ENCODE results near the gene CNTNAP4. TPM values are rescaled to one million over a fixed set of nuclear protein-coding genes. Genes with fewer than 3 reads are reported as not detected.

Gene CNTNAP4
- total and polyA plus RNA-seq, 2 of the 8 experiments (the other 6 are each of a cell fraction or from before 2014, with no cell fraction given) = not detected

DNA sequence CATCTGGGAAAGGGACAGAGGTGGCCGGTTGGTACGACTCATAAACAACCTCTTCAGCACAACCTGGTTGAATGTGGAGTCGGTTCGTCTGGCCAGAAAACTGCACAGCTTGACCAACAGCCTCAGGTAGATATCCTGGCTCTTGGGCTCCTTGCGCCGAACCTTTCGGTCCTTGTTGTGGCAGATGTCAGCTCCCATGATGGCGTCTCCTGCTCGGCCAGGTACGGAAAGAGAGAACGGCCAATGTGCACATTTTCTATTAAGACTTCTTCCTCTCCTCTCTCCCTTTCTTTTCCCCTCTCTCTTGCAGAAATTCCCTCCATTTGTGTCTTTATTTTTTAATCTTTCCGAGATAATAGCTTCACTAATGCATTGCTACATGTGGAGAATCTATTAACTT is 41.8 kb upstream of the CNTNAP4 start:
- Histone ChIP-seq H2BK120ac (replicated peaks; ENCODE audit: low read depth, low read length) (no peak overlapping the region), H4K8ac (ENCODE audit: extremely low read depth, insufficient read depth, low read length) (no peak overlapping the region), H2AFZ (ENCODE audit: low read length) (peak overlapping the region; percentile 32; the same call in 1 of the 2 replicates), H3K18ac (ENCODE audit: extremely low read depth, low read length) (no peak overlapping the region), H3K4me2 (ENCODE audit: insufficient read depth in 1 of 2, low read depth in 2 of 2, low read length in 2 of 2) (no peak overlapping the region), H3K4me1 (replicated peaks in 1 of 4; ENCODE audit: control insufficient read depth in 3 of 4, insufficient read depth in 4 of 4, low read length in 3 of 4) (no peaks in the 10 kb centered on the region), H2BK5ac (ENCODE audit: low read depth, low read length) (no peak overlapping the region), H3K23me2 (ENCODE audit: low read depth, low read length) (no peaks in the 10 kb centered on the region), H2BK20ac (ENCODE audit: low read length) (no peak overlapping the region), H3K4me3 (ENCODE audit: extremely low read depth in 1 of 4, insufficient read depth in 2 of 4, low read depth in 3 of 4, low read length in 4 of 4) (no peak overlapping the region), H2BK15ac (ENCODE audit: low read length) (no peak overlapping the region), H3K4ac (replicated peaks; ENCODE audit: insufficient read length, low read depth, low read length) (no peak overlapping the region), H3K23ac (ENCODE audit: insufficient read length) (no peak overlapping the region), H4K91ac (replicated peaks; ENCODE audit: insufficient read length, low read length) (no peak overlapping the region), H3K27ac (ENCODE audit: low read depth, low read length) (no peak overlapping the region), H4K5ac (ENCODE audit: insufficient read length, low read depth, low read length) (no peak overlapping the region), H3K14ac (ENCODE audit: insufficient read length) (no peak overlapping the region), H3K79me1 (ENCODE audit: low read depth, low read length) (no peaks in the 10 kb centered on the region), H3K9ac (replicated peaks in 1 of 4; ENCODE audit: extremely low read depth in 1 of 4, low read depth in 3 of 4, low read length in 3 of 4) (no peak overlapping the region), H3K36me3 (ENCODE audit: control insufficient read depth in 2 of 4, insufficient read depth in 4 of 4, low read length in 3 of 4) (no peaks in the 10 kb centered on the region), H3K79me2 (ENCODE audit: control insufficient read depth in 1 of 2, insufficient read depth in 2 of 2, low read length in 2 of 2) (no peaks in the 10 kb centered on the region), H4K20me1 (replicated peaks in 1 of 2; ENCODE audit: control insufficient read depth in 1 of 2, insufficient read depth in 2 of 2, low read length in 2 of 2) (no peaks in the 10 kb centered on the region), H2AK5ac (ENCODE audit: low read depth, low read length) (no peak overlapping the region), H2BK12ac (ENCODE audit: low read depth, low read length) (no peak overlapping the region), H3K9me3 (ENCODE audit: insufficient read depth in 2 of 2, low read depth in 1 of 2, low read length in 1 of 2) (no peaks in the 10 kb centered on the region), H3K56ac (replicated peaks; ENCODE audit: insufficient read length, low read depth, low read length) (no peak overlapping the region), H3K27me3 (replicated peaks in 1 of 4; ENCODE audit: control insufficient read depth in 3 of 4, extremely low read depth in 1 of 4, insufficient read depth in 3 of 4, low read length in 3 of 4) (no peaks in the 10 kb centered on the region)
- FAIRE-seq (no peak), DNase-seq (ENCODE audit: low read depth in 1 of 2, low spot score in 2 of 2) (no peak)
- CTCF ChIA-PET (ENCODE audit: partially characterized antibody) = no interaction called here
- POLR2A ChIA-PET (ENCODE audit: partially characterized antibody) = no interaction called here
- WGBS, 2 experiments (ENCODE audit: extremely low coverage in 1 of 2, insufficient coverage in 1 of 2, insufficient read length in 1 of 2, insufficient replicate concordance in 2 of 2, low coverage in 1 of 2, low lambda C conversion rate in 2 of 2, missing lambda C conversion rate in 1 of 2) = 92% methylated on average over 12 of the region's 12 CpGs; no CpG with 5 or more reads in 1 of the 2 experiments
- TF ChIP-seq SUZ12 (IDR thresholded peaks at IDR 0.05; ENCODE audit: low read length) = no peak
- TF ChIP-seq, protein P1, sequence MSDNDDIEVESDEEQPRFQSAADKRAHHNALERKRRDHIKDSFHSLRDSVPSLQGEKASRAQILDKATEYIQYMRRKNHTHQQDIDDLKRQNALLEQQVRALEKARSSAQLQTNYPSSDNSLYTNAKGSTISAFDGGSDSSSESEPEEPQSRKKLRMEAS (IDR thresholded peaks at IDR 0.05) = no peak
- TF ChIP-seq HDAC6 (IDR thresholded peaks at IDR 0.05; ENCODE audit: low read depth, low read length) = no peak
- TF ChIP-seq SIX5 (IDR thresholded peaks at IDR 0.05; ENCODE audit: low read depth, low read length) = no peak
- TF ChIP-seq RFX5 (IDR thresholded peaks at IDR 0.05; ENCODE audit: borderline replicate concordance, low read depth, low read length) = no peak
- TF ChIP-seq NRF1 (IDR thresholded peaks at IDR 0.05; ENCODE audit: low read depth, low read length) = no peak
- no peak for TF ChIP-seq GABPA (IDR thresholded peaks at IDR 0.05; ENCODE audit: borderline replicate concordance, insufficient read depth, low read length)
- TF ChIP-seq SRF (IDR thresholded peaks at IDR 0.05; ENCODE audit: low read depth, low read length) = no peak
